ENCODE data around the gene PTGES2. TPM values are rescaled to one million over a fixed set of nuclear protein-coding genes. Genes with fewer than 3 reads are reported as not detected.

Gene PTGES2
- polyA plus RNA-seq, 1 donor from 2014 or later, result 55.9 TPM

GRCh38 chr9:128107468-128108268 lies 19.9 kb downstream of the PTGES2 start:
- Histone ChIP-seq H3K79me2 (replicated peaks; ENCODE audit: insufficient read depth, low read length) (no peaks in the 10 kb centered on the region), H3K36me3 (ENCODE audit: insufficient read depth, low read length) (no peaks in the 10 kb centered on the region), H4K20me1 (ENCODE audit: insufficient read depth) (no peaks in the 10 kb centered on the region), H3K9me2 (ENCODE audit: insufficient read depth, low read length) (no peaks in the 10 kb centered on the region), H3K4me2 (ENCODE audit: low read length) (no peak overlapping the region), H3K27me3 (ENCODE audit: insufficient read depth, low read depth, low read length) (no peaks in the 10 kb centered on the region), H3K9me3 (ENCODE audit: low read length) (no peaks in the 10 kb centered on the region), H3K9ac (ENCODE audit: low read length) (no peak overlapping the region), H3K27ac (ENCODE audit: low read length) (no peak overlapping the region), H3F3A (ENCODE audit: insufficient read depth, low read length, poor library complexity, severe bottlenecking) (no peaks in the 10 kb centered on the region), H2AFZ (ENCODE audit: low read depth, low read length) (no peak overlapping the region), H3K4me3 (ENCODE audit: low read length) (no peak overlapping the region)
- no peak for TF ChIP-seq REST (IDR thresholded peaks at IDR 0.05; ENCODE audit: borderline replicate concordance)

- Histone ChIP-seq H3K9ac (ENCODE audit: low read length) (no peak overlapping the region), H3K9me2 (ENCODE audit: insufficient read depth, low read length) (no peaks in the 10 kb centered on the region), H3K79me2 (replicated peaks; ENCODE audit: insufficient read depth, low read length) (no peaks in the 10 kb centered on the region), H3K4me3 (ENCODE audit: low read length) (no peak overlapping the region), H3K9me3 (ENCODE audit: low read length) (no peaks in the 10 kb centered on the region), H2AFZ (ENCODE audit: low read depth, low read length) (no peak overlapping the region), H3K36me3 (ENCODE audit: insufficient read depth, low read length) (no peaks in the 10 kb centered on the region), H3K27ac (ENCODE audit: low read length) (no peak overlapping the region), H4K20me1 (ENCODE audit: insufficient read depth) (no peaks in the 10 kb centered on the region), H3F3A (ENCODE audit: insufficient read depth, low read length, poor library complexity, severe bottlenecking) (no peaks in the 10 kb centered on the region), H3K4me2 (ENCODE audit: low read length) (no peak overlapping the region), H3K27me3 (ENCODE audit: insufficient read depth, low read depth, low read length) (no peaks in the 10 kb centered on the region)
- TF ChIP-seq RAD21 (conservative IDR thresholded peaks at IDR 0.05) (no peak), TAF1 (IDR thresholded peaks at IDR 0.05; ENCODE audit: low read depth) (no peak), SMC3 (conservative IDR thresholded peaks at IDR 0.05; ENCODE audit: poor library complexity) (no peak), EP300 (conservative IDR thresholded peaks at IDR 0.05; ENCODE audit: poor library complexity, severe bottlenecking) (no peak), CTCF (IDR thresholded peaks at IDR 0.05; ENCODE audit: poor library complexity, severe bottlenecking) (no peak)
These were observed 20.5 kb downstream of the PTGES2 start for GRCh38 chr9:128106940-128107467.

All from neural cell (in vitro differentiated cells).